SU-DHL-6 (cell line): ENCODE results near the gene TRAK2.

Experiments used
- CTCF ChIP-seq: fragments of 200-600 bp; sonication (generic); IDR thresholded peaks from one replicate; pipeline ENCODE4 v1.5.1; 2017; ENCODE audit warnings: antibody characterized with exemption, mild to moderate bottlenecking, low read length, moderate library complexity; ENCODE audit not compliant: insufficient read depth, poor library complexity, severe bottlenecking
- EZH2phosphoT487 ChIP-seq: fragments of 200-600 bp; sonication (generic), shearing (Covaris generic); conservative IDR thresholded peaks from 2 replicates; pipeline ENCODE4 v1.6.1; 2018; ENCODE audit warnings: mild to moderate bottlenecking, antibody characterized with exemption, low read length, moderate library complexity, mixed read lengths

GRCh38 chr2:201414099-201415023 is 36.9 kb downstream of the TRAK2 start:
- TF ChIP-seq CTCF (no peak), EZH2phosphoT487 (no peak)
